Esophagus muscularis mucosa (tissue), 4 donors: ENCODE measurements around the gene ELOVL2.

Experiments
- EP300 ChIP-seq: sonication (generic); formaldehyde crosslinking; IDR thresholded peaks from one replicate; pipeline ENCODE4 v1.6.1; 2017; ENCODE audit warnings: antibody characterized with exemption
- POLR2A ChIP-seq: fragments of 450-650 bp; IDR thresholded peaks from one replicate; pipeline ENCODE4 v1.6.1; 2017; ENCODE audit warnings: antibody characterized with exemption, moderate library complexity, mild to moderate bottlenecking, low read depth
- POLR2AphosphoS5 ChIP-seq, 2 donors: sonication (generic); formaldehyde crosslinking; IDR thresholded peaks; one replicate each; pipeline ENCODE4 v1.6.1; 2017; ENCODE audit warnings: antibody characterized with exemption in 2 of 2
- TF ChIP-seq, protein P1 (sequence below), 3 experiments: fragments of 200-600 bp in 2 of 3; fragments of 450-650 bp in 1 of 3; sonication (generic) in 2 of 3; IDR thresholded peaks; one replicate each; pipeline ENCODE4 v1.5.1; 2017 to 2019; ENCODE audit warnings: antibody characterized with exemption in 3 of 3, mild to moderate bottlenecking in 2 of 3, moderate library complexity in 1 of 3

DNA sequence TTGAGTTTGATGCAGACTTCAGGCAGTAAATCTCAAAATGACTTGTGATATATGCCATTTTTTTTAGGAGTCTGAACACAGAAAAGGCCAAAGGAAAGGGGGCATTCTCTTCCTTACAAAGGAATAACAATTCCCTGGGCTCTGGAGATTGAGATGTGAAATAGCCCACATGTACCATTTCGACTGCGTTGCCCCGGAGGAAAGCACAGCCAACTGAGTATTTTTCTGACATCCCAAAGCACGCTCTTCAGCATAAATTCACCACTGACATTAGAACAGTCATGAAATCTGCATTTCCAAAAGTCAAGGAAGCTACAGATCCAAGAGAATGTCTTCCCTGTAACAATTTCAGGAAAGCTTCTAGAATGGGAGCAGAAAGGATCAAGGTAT lies 7.8 kb downstream of the ELOVL2 start:
- TF ChIP-seq, protein P1, sequence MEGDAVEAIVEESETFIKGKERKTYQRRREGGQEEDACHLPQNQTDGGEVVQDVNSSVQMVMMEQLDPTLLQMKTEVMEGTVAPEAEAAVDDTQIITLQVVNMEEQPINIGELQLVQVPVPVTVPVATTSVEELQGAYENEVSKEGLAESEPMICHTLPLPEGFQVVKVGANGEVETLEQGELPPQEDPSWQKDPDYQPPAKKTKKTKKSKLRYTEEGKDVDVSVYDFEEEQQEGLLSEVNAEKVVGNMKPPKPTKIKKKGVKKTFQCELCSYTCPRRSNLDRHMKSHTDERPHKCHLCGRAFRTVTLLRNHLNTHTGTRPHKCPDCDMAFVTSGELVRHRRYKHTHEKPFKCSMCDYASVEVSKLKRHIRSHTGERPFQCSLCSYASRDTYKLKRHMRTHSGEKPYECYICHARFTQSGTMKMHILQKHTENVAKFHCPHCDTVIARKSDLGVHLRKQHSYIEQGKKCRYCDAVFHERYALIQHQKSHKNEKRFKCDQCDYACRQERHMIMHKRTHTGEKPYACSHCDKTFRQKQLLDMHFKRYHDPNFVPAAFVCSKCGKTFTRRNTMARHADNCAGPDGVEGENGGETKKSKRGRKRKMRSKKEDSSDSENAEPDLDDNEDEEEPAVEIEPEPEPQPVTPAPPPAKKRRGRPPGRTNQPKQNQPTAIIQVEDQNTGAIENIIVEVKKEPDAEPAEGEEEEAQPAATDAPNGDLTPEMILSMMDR (IDR thresholded peaks at IDR 0.05), result no peak
- no peak for TF ChIP-seq POLR2A
- TF ChIP-seq POLR2AphosphoS5 (IDR thresholded peaks at IDR 0.05), result no peak
- TF ChIP-seq EP300, result no peak
